GM19238 (cell line): Measurements from ENCODE around the gene DSG2.
A peak's percentile ranks its signal among the peaks of the same experiment; 100 is the strongest.
"Not testable (repeated sequence)": the region's sequence is repeated elsewhere in the genome, so short reads cannot be mapped to it uniquely, and the experiment has no call there.

Experiments used
- DNase-seq: peaks from one replicate; pipeline ENCODE4 v3.0.0; 2011; ENCODE audit warnings: low spot score; ENCODE audit not compliant: insufficient read length

DSG2 gene

DNA sequence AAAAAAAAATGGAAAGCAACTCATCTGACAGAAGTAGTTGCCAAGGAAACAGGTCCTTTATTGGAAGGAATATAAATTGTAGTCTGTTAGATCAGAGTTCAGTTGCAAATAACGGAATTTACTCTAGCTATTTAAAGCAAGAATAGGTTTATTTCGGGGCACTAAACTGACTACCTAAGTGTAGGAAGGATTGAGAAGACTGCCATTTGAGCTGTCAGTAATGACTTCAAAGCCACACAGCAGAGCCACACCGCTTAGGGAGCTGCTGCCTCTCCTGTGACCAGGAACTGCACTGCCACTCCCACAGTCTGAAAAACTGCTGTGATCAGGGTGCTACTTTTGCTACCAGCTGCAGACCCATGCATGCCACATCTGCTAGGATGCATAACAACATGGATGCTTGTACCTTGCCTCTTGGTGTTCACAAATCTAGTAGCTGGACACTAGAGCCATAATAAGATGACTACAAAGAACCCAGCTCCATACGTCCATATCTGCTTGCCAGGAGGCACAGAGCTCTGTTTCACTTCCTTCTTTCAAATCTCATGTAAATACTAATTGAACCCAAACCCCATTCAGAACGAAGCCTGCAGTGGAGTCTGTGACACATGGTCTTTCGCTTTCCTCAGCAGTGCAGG lies 2.2 kb downstream of the DSG2 start:
- peak; percentile 42 for DNase-seq

DNA sequence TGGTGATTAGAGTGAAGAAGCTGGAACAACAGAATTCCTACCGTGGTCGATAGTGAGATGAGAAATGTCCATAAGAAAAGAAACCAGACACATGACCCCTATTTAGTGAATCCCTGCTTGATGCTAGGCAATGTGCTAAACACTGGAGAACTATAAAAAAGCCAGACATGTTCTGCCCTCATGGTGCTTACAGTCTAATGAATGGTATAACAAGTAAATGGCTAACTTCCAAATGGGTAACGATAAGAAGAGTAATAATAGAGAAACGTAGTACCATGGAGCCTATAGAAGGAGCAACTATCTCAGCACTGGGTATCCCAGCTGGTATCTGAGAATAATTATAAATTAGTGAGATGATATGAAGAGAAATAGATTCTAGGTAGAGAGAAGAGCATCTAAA lies 5.0 kb downstream of the DSG2 start:
- DNase-seq: no peak

DNA sequence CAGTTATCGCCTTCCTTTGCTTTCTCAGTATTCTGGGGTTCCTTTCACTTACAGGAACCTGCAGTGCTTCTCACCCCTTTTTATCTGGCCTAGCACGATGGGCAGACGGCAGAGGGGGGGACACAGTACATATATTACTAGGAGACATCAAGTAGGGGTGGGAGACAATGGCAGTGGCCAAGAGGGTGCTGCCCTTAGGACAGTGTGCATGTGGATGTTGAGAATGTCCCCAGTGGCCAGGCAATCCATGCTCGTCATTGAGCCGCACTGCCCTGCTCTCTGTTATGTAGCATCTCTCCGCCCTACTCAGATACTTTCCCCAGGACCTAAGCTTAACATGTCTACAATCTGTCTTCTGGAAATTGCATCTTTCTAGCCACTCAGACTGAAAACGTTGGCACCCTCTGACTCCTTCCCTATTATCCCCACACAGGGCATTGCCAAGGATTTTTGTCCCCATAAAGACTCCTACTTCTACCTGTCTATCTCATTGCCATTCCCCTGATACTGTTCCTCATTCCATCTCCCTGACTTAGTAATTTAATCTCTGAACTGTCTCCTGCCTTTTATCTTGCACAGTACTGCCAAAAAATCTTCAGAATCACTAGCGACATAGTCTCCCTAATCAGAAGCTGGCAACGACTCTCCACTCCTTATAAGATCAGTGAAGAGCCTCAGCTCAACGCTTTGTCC lies 6.6 kb downstream of the DSG2 start:
- DNase-seq: no peak

DNA sequence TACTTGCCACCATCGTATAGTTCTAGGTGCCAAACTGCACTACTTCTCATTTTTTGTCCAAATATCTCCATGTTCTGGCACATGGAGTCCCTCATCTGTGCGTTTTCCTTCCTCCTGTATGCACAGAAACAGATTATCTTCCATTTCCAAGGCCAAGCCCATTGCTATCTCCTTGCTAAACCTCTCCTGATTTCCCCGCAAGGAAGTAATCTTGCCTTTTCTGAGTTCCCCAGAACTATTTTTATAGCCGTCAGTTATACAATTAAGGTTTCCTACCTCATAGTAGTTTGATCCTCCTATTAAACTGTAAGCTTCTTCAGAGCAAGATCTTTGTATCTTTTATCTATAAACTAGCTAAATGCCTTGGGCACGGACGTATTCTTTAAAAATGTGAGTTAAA lies 7.2 kb downstream of the DSG2 start:
- DNase-seq: no peak

DNA sequence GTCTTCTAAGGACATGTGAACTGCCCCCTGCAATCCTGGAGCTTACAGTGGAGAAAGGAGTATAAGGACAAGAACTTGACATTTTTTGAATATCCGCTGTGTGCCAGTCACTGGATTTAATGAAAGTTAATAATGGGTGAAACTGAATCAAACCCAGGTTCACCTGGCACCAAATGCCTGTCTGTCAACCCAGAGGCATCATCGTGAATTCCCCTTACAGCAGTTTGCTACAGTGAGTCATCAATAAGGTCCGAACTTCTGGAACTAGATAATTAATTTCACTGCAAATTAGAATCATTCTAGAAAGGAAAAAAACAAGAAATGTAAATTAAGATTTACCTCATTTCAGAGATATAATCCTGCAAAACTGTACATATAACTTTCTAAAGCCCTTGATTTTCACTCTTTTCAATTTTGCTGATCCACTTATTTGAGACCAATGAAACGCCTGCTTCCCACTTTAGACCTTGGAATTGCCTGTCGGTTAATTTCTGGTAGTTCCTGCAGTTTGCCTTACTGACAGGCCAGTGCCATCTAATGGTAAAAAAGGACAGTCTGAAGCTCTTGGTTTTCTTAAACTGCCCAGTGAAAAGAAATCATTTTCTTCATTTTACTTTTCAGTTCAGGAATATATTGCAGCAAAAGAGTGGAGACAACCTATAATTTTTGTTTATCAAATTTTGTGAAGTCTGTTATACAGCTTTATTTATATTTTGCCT lies 8.2 kb downstream of the DSG2 start:
- no peak for DNase-seq

DNA sequence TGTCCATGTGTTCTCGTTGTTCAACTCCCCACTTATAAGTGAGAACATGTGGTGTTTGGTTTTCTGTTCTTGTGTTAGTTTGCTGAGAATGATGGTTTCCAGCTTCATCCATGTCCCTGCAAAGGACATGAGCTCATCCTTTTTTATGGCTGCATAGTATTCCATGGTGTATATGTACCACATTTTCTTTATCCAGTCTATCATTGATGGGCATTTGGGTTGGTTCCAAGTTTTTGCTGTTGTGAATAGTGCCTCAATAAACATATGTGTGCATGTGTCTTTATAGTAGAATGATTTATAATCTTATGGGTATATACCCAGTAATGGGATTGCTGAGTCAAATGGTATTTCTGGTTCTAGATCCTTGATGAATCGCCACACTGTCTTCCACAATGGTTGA lies 9.1 kb downstream of the DSG2 start:
- not testable (repeated sequence) for DNase-seq

DNA sequence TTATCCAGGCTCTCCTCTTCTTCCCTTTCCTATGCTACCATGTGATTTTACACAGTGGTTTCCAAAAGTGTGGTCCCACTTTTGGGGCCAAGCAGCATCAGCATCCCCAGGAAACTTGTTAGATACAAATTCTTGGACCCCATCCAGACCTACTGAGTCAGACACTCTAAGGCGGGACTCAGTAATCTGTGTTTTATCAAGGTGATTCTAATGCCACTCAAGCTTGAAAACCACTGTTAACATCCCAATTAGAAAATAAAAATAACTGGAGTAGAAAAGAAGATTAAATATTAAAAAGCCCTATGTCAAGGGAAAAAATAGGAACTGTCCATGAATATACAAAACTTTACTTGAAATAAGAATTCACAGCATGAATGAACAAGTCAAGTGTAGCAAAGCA lies 10.8 kb downstream of the DSG2 start:
- no peak for DNase-seq

DNA sequence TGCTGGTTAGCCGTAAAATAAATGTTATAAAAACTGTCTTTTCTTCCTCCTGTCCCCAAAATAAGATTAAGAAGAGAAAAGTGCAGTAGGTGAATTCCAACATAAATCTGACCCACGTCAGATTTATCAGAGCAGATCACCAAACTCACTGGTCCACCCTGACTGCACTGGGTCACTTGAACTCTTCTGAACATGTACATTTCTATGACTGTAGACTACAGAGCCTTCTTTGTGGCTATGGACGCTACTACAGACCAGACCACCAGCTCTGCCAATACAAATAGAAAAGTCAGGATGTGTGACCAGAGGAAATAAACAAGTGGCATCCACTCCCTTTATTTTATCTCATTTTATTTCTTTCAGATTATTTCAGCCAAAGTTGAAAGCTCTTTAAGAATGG lies 11.6 kb downstream of the DSG2 start:
- no peak for DNase-seq

DNA sequence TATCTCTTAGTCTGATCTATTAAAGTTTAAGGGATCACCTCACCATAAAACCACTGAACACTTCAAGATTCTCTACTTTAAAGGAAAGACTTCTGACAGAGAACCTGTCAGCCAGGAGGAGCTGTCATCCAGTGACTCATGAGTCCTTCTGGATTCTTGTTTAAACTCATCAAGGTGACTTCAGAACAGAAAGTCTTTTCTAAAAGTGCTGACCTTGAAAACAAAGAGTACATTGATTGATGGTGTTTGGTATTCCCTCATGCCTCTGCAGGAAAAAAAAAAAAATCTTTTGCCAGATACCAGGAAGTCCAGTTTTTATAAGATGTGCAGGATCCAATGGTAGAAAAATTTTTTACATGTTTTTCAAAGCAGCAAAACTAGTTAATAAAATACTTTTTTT lies 12.3 kb downstream of the DSG2 start:
- no peak for DNase-seq

DNA sequence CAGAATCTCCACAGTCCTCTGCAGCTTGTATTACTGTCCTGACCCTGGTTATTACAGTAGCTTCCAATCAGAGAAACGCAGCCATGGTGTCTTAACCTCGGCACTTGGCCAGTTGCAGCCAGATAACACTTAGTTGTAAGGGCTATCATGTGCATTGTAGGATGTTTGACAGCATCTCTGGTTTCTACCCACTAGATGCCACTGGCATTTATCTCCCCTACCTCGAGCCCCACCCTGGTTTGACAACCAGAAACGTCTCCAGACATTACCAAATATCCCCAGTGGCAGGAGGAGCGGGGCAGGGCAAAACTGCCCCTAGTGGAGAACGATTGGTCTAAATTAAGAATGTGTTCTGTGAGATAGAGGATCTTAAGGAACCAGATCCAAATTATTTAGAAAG lies 13.1 kb downstream of the DSG2 start:
- no peak for DNase-seq

DNA sequence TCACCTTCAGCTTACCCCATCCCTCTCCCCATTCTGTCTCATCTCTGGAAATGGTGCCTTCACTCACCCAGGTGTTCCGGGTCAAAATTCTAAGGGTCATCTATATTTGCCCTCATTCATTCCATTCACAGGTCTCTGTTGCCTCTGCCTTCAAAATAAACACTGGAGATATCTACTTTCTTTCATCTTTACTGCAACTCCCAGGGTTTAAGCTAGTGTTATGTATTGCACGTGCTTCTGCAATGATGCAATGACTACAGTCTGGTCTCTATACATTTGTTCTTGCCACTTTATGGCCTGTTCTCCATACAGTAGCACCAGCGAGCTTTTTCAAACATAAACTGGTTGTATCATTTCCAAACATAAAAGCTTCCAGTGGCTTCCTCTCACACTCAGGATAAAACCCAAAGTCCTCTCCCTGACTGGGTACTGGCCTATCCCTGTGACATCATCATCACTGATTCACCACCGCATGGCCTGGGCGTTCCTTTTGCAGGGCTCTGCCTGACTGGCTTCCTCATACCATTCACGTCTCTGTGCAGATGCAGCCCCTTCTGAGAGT lies 14.3 kb downstream of the DSG2 start:
- DNase-seq: no peak

DNA sequence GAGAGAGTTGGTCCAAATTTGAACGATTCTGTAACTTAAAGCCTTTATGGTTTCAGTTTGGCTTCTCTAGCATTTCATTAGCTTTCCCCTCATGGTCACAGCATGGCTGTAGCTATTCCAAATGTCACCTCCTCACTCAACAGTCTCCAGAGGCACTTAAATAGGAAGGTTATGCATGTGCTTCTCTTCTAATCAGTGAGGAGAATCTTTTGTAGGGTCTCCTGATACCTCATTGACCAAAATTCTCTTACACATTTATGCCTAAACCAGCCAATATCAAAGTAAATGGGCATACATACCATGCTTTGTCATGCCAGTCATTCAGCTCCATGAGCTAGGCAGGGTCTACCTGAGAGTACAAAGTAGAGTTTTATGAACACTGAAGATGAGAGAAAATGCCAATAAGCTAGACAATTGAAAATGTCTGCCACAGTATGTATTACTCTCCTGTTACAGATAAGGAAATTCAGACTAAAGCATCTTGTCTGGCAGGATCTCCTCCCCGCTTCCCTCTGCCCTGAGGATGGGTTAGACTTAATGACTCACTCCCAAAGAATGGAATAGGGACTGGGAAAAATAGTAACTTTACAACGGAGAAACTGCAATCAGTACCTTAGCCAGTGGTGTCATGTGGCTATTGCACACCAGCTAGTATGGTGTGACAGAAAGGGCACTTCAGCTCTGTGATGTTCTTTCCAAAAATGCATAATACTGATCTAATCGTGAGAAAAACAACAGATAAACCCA lies 15.4 kb downstream of the DSG2 start:
- no peak for DNase-seq

DNA sequence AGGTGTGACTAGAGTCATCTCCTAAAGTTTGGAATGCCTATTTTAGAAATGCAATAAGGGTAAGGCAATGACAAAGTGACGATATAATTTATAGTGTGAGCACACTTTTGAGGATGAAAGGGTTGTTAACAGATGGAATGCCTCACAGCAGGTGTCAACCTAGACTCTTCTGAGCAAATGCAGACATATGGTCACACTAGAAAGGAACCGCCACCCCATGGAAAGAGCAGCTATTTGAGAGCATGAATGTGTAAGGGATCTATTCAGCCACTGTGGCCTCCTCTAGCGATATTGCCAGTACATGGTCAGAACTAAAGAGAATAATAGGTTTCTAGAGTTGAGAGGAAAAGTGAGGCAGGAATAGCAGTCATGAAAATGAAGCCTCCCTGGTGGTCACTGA lies 18.5 kb downstream of the DSG2 start:
- no peak for DNase-seq

DNA sequence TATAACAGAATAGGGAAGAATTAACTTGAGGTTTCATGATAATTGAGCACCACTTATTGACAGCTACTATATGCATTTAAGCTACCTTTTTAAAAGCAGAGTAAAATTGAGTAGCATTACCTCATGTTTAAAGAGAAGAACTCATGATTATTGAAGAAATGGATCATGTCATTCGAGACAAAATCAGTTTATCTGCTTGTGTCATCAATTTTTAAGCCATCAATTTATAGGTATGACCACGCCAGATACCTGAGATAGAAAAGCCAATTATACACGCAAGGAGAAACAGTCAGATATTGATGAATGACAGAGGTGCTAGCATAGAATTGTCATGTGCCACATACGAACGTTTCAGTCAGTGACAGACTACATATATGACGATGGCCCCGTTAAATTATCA lies 28.4 kb downstream of the DSG2 start:
- no peak for DNase-seq

DNA sequence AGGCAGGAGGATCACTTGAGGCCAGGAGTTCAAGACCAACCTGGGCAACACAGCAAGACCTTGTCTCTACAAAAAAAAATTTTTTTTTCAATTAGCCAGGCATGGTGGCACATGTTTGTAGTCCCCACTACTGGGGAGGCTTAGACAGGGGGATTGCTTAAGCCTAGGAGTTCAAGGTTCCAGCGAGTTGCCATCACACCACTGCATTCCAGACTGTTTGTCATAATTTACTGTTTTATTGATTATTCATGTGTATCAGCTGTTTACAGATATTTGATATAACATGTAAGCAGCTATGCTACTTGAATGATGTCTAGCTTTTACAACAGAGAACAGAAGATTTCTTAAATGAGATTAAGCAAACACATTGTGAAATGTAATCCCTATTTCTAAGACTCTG lies 35.3 kb downstream of the DSG2 start:
- no peak for DNase-seq

DNA sequence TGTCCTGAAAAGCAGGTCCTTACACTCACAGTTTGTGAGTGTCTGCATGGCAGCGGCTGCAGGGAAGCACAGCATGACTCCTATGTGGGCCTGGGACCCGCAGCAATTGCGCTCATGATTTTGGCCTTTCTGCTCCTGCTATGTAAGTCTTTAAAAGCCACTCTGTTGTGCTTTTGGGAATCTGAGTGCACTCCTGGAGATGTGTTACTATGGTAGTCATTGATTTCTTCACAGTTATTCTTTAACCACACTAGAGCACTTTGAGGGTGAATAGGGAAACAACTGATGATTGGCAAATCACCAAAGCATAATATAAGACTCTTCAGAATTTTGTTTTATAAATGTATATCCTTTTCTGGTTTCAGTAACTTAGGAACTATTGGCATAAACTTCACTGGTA lies 40.9 kb downstream of the DSG2 start:
- no peak for DNase-seq

DNA sequence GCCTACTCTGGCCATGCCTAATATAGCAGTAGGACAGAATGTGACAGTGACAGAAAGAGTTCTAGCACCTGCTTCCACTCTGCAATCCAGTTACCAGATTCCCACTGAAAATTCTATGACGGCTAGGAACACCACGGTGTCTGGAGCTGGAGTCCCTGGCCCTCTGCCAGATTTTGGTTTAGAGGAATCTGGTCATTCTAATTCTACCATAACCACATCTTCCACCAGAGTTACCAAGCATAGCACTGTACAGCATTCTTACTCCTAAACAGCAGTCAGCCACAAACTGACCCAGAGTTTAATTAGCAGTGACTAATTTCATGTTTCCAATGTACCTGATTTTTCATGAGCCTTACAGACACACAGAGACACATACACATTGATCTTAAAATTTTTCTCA lies 48.5 kb downstream of the DSG2 start:
- no peak for DNase-seq

DNA sequence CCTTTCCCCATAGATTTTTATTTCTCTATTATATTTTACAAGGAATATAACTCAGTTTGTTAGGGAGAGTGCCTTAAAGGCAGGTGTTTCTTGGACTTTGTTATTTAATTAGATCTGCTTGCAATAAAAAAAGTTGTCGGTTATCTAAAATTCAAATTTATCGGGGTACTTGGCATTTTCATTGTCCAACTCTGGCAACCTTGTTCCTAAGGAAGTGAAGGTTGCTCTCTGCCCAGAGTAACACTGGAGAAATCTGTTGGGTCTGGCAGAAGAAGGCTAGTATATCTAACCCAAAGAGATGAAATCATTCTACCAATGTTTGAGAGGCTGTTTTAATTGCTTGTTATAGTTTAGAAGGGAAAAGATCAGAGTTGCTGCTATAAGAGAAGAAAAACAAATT lies 50.9 kb downstream of the DSG2 start:
- DNase-seq: no peak

DNA sequence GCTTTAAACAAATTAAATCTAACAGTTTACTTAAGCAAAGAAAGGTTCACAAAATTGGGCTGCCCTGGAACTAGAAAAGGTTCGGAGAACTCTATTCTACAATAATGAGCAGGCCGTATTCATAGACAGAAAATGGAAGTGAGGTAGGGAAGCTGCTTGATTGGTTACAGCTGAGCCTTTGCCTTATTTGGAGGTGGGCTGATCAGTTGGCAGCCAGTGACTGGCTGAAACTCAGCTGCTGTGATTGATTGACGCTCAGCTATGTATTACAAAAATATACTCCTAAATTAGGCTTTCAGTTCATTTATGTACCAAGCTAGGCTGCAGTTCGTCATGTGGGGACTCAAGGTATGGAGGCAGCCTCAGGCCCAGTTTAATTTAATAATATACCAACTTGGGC lies 51.4 kb downstream of the DSG2 start:
- no peak for DNase-seq

DNA sequence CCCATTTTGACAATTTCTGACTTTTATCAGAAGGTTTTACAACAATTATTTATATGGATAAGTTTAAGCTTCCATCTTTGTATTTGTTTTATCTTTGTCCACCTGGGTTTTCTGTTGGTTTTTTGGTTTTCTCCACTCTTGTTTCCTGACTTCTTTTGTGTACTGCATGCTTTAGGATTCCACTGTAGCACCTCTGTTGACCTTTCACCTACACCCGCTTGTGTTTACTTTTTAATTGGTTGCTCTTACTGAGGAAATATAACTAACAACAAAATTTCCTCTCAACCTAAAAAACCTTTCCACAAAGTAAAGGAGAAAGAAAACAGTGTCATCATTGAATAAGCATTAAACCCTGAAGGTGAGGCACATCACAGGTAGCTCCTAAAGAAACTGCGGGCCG lies 53.9 kb downstream of the DSG2 start:
- no peak for DNase-seq

DNA sequence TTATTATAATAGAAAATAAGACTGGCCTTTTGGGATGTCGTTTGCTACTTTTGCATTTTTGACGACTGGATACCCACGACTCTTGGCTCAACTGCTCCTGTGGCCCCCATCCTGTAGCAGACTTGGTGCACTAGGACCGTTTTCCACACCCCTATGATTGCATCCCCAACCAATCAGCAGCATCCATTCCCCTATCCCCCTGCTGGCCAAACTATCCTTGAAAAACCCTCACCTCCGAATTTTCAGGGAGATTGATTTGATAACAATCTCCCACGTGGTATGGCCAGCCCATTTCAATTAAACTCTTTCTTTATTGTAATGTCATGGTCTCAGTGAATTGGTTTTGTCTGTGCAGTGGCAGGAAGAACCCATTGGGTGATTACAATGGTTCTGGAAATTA lies 55.8 kb downstream of the DSG2 start:
- DNase-seq: no peak

DNA sequence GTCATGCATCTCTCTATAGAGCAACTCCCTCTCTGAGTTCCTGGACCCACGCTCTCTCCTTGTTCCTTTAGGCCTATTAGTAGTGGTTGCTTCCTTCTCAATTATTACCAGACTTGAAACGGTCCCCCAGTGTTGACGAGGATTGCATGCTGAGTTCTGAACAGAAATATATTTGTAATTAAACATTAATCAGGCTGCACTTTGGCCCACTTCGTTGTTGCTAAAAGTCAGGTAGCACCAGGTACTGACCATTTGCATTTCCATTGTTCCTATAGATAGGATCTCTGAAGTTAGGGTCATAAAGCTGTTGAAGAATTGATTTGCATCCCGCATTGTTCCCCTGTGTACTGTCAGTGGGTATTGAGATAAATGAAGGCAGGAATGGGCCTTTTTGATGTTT lies 56.8 kb downstream of the DSG2 start:
- no peak for DNase-seq
